ENCODE measurements around the gene ARHGAP45.
"Not testable (repeated sequence)": the region's sequence is repeated elsewhere in the genome, so short reads cannot be mapped to it uniquely, and the experiment has no call there.

ARHGAP45 gene

DNA sequence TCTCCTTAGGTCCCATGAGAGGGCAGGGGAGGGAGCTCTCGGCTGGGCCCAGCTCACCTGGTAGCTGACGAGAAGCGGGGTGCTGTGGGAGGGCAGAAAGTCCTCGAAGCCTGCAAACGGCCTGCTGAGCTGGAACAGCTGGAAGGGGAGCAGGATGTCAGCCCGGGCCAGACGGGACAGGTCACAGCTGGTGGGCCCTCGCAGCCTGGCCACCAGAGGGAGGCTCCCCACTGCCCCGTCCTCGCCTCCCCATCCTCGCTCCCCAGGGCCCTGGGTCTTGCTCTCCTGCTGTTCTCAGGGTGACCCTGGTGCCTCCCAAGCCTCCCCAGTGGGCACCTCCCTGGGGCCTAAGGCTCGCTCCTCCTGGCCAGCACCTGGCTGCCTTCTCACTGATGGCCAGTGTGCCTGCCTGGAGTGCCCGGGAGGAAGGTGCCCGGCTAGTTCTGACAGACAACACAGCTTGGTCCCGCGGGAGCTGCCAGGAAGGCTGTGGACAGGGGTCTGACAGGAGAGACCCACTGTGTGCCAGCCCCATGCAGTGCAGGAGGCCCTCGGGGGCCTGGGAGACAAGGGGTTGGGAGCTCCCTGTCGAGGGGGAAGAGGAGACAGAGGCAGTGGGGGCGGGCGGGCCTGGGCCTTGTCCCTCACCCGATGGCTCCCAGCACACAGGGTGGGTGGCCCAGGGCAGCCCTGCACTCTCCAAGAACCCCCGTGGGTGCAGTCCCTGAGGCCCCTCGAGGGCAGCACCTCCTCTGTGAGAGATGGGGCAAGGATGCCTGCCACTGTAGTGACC is 57.1 kb downstream of the ARHGAP45 start:
- H3K9me3 ChIP-seq (ENCODE audit: low read length), result no peaks in the 10 kb centered on the region
- no peak overlapping the region for H3K27ac ChIP-seq (ENCODE audit: low read depth, low read length)
- H3K9ac ChIP-seq (ENCODE audit: low read length), result no peak overlapping the region
- no peaks in the 10 kb centered on the region for H3K4me1 ChIP-seq (ENCODE audit: insufficient read depth, low read length)
- peaks cover 32% of the 10 kb centered on the region for H3K36me3 ChIP-seq (ENCODE audit: insufficient read depth, low read length)
- H3K27me3 ChIP-seq (ENCODE audit: control insufficient read depth in 1 of 2, insufficient read depth in 2 of 2, low read length in 2 of 2), result no peaks in the 10 kb centered on the region
- no peak overlapping the region for H3K4me3 ChIP-seq (ENCODE audit: low read depth in 1 of 2, low read length in 2 of 2)

DNA sequence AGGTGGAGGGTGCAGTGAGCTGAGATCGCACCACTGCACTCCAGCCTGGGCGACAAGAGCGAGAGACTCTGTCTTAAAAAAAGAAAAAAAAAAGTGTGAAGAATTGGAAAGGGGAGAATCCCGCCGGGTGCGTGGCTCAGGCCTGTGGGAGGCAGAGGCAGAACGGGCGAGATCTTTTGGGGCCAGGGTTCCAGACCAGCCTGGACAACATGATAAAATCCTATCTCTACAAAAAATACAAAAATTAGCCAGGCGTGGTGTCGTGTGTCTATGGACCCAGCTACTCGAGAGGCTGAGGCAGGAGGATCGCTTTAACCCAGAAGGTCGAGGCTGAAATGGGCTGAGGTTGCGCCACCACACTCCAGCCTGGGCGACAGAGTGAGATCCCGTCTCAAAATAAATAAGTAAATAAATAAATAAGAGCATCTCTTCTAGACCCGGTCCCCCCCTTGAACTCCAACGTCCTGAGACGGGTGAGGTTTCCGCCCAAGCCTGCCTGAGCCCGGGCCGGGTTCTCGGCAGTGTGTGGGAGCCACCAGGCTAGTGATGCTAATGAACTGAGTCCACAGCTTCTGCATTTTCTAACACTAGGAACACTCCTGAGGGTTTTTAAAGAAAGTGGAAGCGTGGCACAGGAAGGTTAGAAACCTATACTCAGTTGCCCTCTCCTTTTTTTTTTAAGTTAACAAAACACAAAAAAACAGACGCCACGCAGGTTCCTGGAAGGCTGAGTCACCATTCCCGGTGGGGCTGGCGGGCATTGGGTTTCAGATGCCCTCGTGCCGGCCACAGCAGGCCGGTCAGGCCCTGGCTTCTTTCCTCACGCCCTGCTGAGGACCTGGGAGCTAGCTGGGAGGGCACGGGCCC is 58.9 kb downstream of the ARHGAP45 start:
- H3K9ac ChIP-seq (ENCODE audit: low read length), result no peak overlapping the region
- no peak overlapping the region for H3K27ac ChIP-seq (ENCODE audit: low read depth, low read length)
- H3K36me3 ChIP-seq (ENCODE audit: insufficient read depth, low read length), result peaks cover 25% of the 10 kb centered on the region
- H3K4me1 ChIP-seq (ENCODE audit: insufficient read depth, low read length), result no peaks in the 10 kb centered on the region
- no peaks in the 10 kb centered on the region for H3K9me3 ChIP-seq (ENCODE audit: low read length)
- H3K4me3 ChIP-seq (ENCODE audit: low read depth in 1 of 2, low read length in 2 of 2), result no peak overlapping the region
- no peaks in the 10 kb centered on the region for H3K27me3 ChIP-seq (ENCODE audit: control insufficient read depth in 1 of 2, insufficient read depth in 2 of 2, low read length in 2 of 2)

DNA sequence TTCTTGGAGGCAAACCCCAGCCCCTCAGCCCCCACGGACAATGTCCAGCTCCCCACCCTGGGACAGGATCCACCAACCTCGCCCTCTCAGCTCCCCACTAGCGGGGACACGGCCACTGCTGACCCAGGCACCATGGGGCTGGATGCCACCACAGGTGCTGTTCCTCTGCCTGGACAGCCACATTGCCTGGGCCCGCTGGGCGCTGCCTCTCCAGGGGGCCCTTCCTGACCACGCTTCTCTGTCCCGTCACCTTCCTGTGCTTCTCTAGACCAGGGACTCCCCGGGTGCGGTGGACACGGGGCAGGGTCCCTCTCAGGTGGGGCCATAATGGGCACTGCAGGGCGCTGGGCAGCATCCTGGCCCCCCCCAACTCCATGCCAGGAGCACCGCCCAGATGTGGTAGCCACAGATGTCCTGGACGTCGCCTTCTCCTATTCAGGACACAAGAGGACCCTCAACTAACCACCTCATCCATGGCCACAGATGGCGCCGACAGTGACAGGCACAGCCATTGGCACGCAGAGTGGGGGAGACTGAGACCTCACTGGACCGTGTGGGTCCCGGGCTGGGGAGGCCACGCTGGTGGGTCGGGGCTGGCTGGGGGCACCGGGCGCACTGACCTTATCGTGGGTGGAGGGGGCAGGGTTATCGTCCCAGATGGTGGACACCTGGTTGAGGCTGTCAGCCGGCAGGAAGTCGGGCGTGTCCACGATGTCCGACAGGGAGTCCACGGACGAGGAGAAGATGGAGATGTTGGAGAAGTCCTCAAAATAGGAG is 60.2 kb downstream of the ARHGAP45 start:
- Histone ChIP-seq H3K36me3 (ENCODE audit: insufficient read depth, low read length) (peaks cover 17% of the 10 kb centered on the region), H3K4me3 (ENCODE audit: low read depth in 1 of 2, low read length in 2 of 2) (no peak overlapping the region), H3K9me3 (ENCODE audit: low read length) (no peaks in the 10 kb centered on the region), H3K4me1 (ENCODE audit: insufficient read depth, low read length) (peaks cover 7% of the 10 kb centered on the region), H3K27ac (ENCODE audit: low read depth, low read length) (no peak overlapping the region), H3K9ac (ENCODE audit: low read length) (no peak overlapping the region), H3K27me3 (ENCODE audit: control insufficient read depth in 1 of 2, insufficient read depth in 2 of 2, low read length in 2 of 2) (no peaks in the 10 kb centered on the region)

DNA sequence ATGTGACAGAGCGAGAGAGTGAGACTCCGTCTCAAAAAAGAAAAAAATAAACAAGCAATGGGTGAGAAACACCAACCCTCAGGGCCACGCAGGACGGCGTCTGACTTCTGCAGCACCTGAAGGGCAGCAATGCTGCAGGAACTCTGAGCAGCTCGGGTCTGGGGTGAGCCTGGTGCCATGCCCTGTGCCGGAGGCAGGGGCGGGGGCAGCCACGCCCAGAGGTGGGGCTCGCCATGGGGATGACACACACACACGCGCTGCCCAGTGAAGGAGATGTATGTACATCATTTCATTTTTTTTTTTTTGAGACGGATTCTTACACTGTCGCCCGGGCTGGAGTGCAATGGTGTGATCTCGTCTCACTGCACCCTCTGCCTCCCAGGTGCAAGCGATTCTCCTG is 61.1 kb downstream of the ARHGAP45 start:
- Histone ChIP-seq H3K9ac (ENCODE audit: low read length) (no peak overlapping the region), H3K36me3 (ENCODE audit: insufficient read depth, low read length) (peaks cover 16% of the 10 kb centered on the region), H3K27me3 (ENCODE audit: control insufficient read depth in 1 of 2, insufficient read depth in 2 of 2, low read length in 2 of 2) (no peaks in the 10 kb centered on the region), H3K4me3 (ENCODE audit: low read depth in 1 of 2, low read length in 2 of 2) (no peak overlapping the region), H3K9me3 (ENCODE audit: low read length) (no peaks in the 10 kb centered on the region), H3K27ac (ENCODE audit: low read depth, low read length) (no peak overlapping the region), H3K4me1 (ENCODE audit: insufficient read depth, low read length) (peaks cover 15% of the 10 kb centered on the region)

DNA sequence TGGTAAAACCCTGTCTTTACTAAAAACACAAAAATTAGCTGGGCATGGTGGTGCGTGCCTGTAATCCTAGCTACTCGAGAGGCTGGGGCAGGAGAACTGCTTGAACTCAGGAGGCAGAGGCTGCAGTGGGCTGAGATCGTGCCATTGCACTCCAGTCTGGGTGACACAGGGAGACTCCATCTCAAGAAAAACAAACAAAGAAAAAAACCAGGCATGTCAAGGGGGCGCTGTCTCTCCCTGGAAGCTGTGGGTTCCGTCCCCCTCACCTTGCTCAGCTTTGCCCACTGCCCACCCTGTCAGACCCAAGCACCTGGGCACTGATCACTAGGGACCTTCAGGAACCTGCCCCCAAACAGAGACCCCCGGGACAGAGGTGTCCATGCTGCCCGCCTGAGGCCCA is 62.1 kb downstream of the ARHGAP45 start:
- not testable (repeated sequence) for H3K9ac ChIP-seq (ENCODE audit: low read length); H3K27ac ChIP-seq (ENCODE audit: low read depth, low read length); H3K9me3 ChIP-seq (ENCODE audit: low read length); H3K27me3 ChIP-seq (ENCODE audit: control insufficient read depth in 1 of 2, insufficient read depth in 2 of 2, low read length in 2 of 2); H3K4me3 ChIP-seq (ENCODE audit: low read depth in 1 of 2, low read length in 2 of 2); H3K36me3 ChIP-seq (ENCODE audit: insufficient read depth, low read length)
- H3K4me1 ChIP-seq (ENCODE audit: insufficient read depth, low read length), result peaks cover 18% of the 10 kb centered on the region

DNA sequence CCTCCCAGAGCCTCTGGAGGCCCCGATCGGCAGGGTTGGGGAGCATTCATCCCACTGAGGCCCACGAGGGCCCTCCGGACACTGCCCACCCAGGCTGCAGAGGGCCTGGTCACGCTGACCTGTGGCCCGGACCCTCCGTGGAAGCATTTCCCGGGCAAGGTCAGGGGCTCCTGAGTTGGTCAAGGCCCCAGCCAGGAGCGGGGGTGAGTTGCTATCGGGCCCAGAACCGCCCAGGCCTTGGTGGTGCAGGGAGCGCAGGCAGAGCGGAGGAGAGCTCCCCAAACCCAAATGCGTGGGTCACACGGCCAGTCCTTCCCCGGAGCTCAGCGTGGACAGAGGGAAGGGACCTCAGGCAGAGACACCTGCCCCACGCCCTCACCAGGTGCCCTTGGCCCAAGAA is 62.6 kb downstream of the ARHGAP45 start:
- no peaks in the 10 kb centered on the region for H3K9me3 ChIP-seq (ENCODE audit: low read length)
- H3K4me1 ChIP-seq (ENCODE audit: insufficient read depth, low read length), result peaks cover 18% of the 10 kb centered on the region
- H3K27ac ChIP-seq (ENCODE audit: low read depth, low read length), result no peak overlapping the region

DNA sequence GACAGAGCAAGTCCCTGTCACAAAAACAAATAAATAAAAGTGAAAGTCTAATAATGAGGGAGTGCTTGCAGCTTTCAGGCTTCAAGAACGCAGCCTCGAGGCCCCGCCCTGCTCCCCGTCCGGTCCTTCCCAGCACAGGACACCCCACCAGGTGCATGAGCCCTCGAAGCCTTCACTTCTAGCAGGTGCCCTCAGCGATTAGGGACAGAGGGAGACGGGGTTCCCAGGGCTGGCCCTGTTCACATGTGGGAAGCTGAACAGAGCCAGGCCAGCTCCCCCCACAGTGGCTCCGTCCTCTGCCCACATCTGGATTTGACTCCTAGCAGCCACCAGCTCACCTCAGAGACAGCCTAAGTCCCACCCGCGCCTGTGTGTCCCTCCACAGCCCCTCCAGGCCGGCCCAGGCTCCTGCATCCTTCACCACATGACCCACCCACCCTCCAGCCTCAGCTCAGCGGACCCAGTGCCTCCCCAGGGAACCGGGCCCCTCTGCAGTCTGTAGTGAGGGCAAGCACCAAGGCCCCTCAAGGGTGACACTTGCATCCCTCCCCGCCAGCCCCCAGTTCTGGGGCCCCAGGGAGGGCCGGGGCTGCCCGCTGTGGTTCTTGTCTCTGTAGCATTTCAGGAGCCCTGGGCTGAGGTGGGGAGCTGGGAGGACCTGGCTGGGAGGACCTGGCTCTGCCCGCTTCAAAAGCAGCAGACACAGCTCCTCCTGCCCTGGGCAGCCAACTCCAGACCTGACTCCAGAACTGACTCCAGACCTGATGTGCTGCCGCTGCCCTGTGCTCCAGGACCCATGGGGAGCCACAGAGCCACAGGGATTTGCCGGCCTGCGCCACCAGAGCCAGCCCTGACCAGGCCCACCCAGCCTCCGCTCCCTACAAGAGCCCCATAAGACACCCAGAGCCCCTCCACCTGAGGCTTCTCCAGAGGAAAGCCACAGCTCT is 64.1 kb downstream of the ARHGAP45 start:
- H3K36me3 ChIP-seq (ENCODE audit: insufficient read depth, low read length), result peaks cover 9% of the 10 kb centered on the region
- peak overlapping the region; percentile 53 to 71 for H3K4me3 ChIP-seq (ENCODE audit: low read depth in 1 of 2, low read length in 2 of 2)
- H3K9me3 ChIP-seq (ENCODE audit: low read length), result no peaks in the 10 kb centered on the region
- peak overlapping the region; percentile 86 for H3K27ac ChIP-seq (ENCODE audit: low read depth, low read length)
- no peaks in the 10 kb centered on the region for H3K27me3 ChIP-seq (ENCODE audit: control insufficient read depth in 1 of 2, insufficient read depth in 2 of 2, low read length in 2 of 2)
- peaks cover 22% of the 10 kb centered on the region for H3K4me1 ChIP-seq (ENCODE audit: insufficient read depth, low read length)
- no peak overlapping the region for H3K9ac ChIP-seq (ENCODE audit: low read length)

More for the DNA sequence above, 62.6 kb downstream of the ARHGAP45 start:
- Histone ChIP-seq H3K9ac (ENCODE audit: low read length) (no peak overlapping the region), H3K4me3 (ENCODE audit: low read depth in 1 of 2, low read length in 2 of 2) (no peak overlapping the region), H3K36me3 (ENCODE audit: insufficient read depth, low read length) (peaks cover 9% of the 10 kb centered on the region), H3K27me3 (ENCODE audit: control insufficient read depth in 1 of 2, insufficient read depth in 2 of 2, low read length in 2 of 2) (no peaks in the 10 kb centered on the region)

DNA sequence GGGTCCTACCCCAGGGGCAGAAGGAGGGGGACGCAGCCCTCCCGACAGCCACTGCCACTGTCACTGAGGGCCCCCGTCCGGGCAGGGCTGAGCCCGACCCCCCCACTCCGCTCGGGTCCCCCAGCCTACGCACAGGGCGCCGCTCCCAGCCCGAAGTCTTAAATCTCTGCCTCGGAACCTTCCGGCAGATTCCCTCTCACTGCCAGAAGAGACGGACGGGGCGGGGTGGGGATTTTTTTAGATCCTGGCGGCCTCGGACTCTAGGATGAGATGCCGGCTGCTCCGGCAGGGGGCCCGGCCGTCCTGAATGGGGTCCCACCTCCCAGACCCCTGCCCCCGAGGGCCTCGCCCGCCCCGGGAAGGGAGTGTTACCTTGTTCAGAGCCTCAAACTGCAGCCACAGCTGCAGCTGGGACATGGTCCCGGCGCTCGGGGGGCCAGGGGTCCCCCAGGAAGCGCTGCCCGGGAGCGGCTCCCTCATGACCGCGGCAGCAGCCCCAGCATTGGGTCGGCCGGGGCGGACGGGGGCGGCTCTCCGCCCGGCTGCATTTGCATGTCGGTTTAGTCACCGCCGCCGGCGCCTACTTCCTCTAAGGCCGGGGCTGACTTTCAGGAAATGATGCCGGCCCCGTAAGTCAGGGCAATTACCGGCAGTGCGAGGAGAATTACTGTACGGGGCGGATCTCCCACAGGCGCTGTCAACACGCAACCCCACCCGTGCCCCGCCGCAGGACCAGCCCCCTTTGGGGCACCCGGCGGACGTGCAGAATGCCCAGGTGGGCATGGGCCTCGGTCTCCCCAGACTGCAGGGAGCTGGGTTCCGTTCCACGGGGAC is 65.0 kb downstream of the ARHGAP45 start:
- Histone ChIP-seq H3K4me3 (ENCODE audit: low read depth in 1 of 2, low read length in 2 of 2) (peak overlapping the region; percentile 53 to 71), H3K36me3 (ENCODE audit: insufficient read depth, low read length) (peaks cover 5% of the 10 kb centered on the region), H3K9me3 (ENCODE audit: low read length) (no peaks in the 10 kb centered on the region), H3K27me3 (ENCODE audit: control insufficient read depth in 1 of 2, insufficient read depth in 2 of 2, low read length in 2 of 2) (no peaks in the 10 kb centered on the region), H3K27ac (ENCODE audit: low read depth, low read length) (peak overlapping the region; percentile 86), H3K4me1 (ENCODE audit: insufficient read depth, low read length) (peaks cover 26% of the 10 kb centered on the region), H3K9ac (ENCODE audit: low read length) (no peak overlapping the region)

DNA sequence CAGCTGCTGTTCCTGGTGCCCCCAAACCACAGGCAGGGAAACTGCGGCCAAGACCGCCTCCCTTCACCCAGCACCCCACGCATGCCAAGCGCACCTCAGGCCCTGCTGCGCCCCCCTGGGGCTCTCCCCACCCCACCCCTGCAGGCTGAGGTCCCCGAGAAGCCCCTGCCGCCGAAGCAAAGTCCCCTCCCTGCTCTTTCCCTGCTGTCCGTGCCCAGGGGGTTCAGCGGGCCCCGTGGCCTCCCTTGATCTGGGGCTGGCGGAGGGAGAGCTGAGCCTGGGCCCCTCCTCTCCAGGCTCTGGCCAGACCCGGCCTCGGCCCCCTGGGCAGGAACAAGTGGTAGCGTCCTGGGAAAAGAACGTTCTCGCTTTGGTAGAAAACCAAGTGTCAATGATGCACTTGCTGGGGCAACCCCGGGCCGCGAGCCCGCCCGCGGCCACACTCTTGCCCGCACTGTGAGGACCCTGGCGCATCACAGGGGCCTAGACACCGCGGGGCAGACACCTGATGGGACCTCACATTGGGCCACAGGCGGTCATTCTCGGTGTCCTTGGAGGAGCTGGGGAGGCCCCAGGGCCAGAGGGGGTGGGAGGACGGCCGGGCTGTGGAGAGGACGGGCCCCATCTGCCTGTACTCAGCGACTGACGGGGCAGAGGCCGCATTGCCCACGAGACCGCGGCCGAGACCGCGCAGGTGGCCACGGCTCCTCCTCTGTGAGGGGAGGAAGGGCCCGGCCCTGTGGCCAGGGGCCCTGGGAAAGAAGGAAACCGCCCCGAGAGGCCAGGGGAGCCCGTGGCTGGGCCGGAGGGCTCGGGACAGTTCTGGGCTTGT is 65.8 kb downstream of the ARHGAP45 start:
- no peaks in the 10 kb centered on the region for H3K9me3 ChIP-seq (ENCODE audit: low read length)
- H3K27me3 ChIP-seq (ENCODE audit: control insufficient read depth in 1 of 2, insufficient read depth in 2 of 2, low read length in 2 of 2), result no peaks in the 10 kb centered on the region

More for the DNA sequence above, 65.8 kb downstream of the ARHGAP45 start:
- Histone ChIP-seq H3K4me3 (ENCODE audit: low read depth in 1 of 2, low read length in 2 of 2) (peak overlapping the region; percentile 50 to 53), H3K36me3 (ENCODE audit: insufficient read depth, low read length) (no peaks in the 10 kb centered on the region), H3K4me1 (ENCODE audit: insufficient read depth, low read length) (peaks cover 26% of the 10 kb centered on the region), H3K27ac (ENCODE audit: low read depth, low read length) (peak overlapping the region; percentile 86), H3K9ac (ENCODE audit: low read length) (no peak overlapping the region)

All from muscle layer of colon (tissue), 2 donors.